HUDEP-2 (cell line): Measurements from ENCODE around the gene KCNS1.
"Not testable (repeated sequence)": the region's sequence is repeated elsewhere in the genome, so short reads cannot be mapped to it uniquely, and the experiment has no call there.

ENCODE experiments used
- DNase-seq, 76 experiments: peaks; one replicate each; lab custom pipeline; 2025; ENCODE audit not compliant: unreplicated experiment in 76 of 76; lab: John Stamatoyannopoulos, UW

Gene KCNS1

GRCh38 chr20:45082468-45082867, 18.5 kb downstream of the KCNS1 start:
- no peak for DNase-seq

- DNase-seq: peak in 13 of 76 experiments; percentile 2 to 18 (median 11)
Observed at GRCh38 chr20:45080867-45081624, 19.9 kb downstream of the KCNS1 start.

- no peak for DNase-seq
Observed at GRCh38 chr20:45077559-45077958, 23.4 kb downstream of the KCNS1 start.

GRCh38 chr20:45073221-45073620, 27.7 kb downstream of the KCNS1 start:
- DNase-seq: no peak

GRCh38 chr20:45072066-45072465, 28.9 kb downstream of the KCNS1 start:
- DNase-seq: no peak

- peak in 15 of 76 experiments; percentile 4 to 40 (median 17) for DNase-seq
Observed at GRCh38 chr20:45070932-45071632, 29.8 kb downstream of the KCNS1 start.

GRCh38 chr20:45069261-45069660, 31.7 kb downstream of the KCNS1 start:
- no peak for DNase-seq

- DNase-seq: no peak
Observed at GRCh38 chr20:45067558-45067957, 33.4 kb downstream of the KCNS1 start.

- DNase-seq: no peak
Observed at GRCh38 chr20:45067087-45067486, 33.8 kb downstream of the KCNS1 start.

GRCh38 chr20:45066372-45066771, 34.6 kb downstream of the KCNS1 start:
- DNase-seq: no peak

- no peak for DNase-seq
Observed at GRCh38 chr20:45064812-45065211, 36.1 kb downstream of the KCNS1 start.

GRCh38 chr20:45063107-45063506, 37.8 kb downstream of the KCNS1 start:
- not testable (repeated sequence) for DNase-seq

GRCh38 chr20:45061244-45061643, 39.7 kb downstream of the KCNS1 start:
- DNase-seq: no peak

GRCh38 chr20:45060294-45060693, 40.6 kb downstream of the KCNS1 start:
- no peak for DNase-seq

GRCh38 chr20:45059022-45059728, 41.8 kb downstream of the KCNS1 start:
- no peak for DNase-seq

- DNase-seq: no peak
Observed at GRCh38 chr20:45058168-45058850, 42.6 kb downstream of the KCNS1 start.

- no peak for DNase-seq
Observed at GRCh38 chr20:45056473-45057173, 44.3 kb downstream of the KCNS1 start.

GRCh38 chr20:45055056-45055455, 45.9 kb downstream of the KCNS1 start:
- no peak for DNase-seq

GRCh38 chr20:45053430-45054351, 47.2 kb downstream of the KCNS1 start:
- DNase-seq: no peak
